22Rv1 (cell line): Measurements from ENCODE around the gene NCOR1.

Experiments used
- ZFX ChIP-seq: fragments of 450-650 bp; IDR thresholded peaks from 2 replicates; pipeline ENCODE4 v1.6.1; 2017; ENCODE audit warnings: antibody characterized with exemption, borderline replicate concordance
- TF ChIP-seq, protein P1 (sequence below): fragments of 450-650 bp; IDR thresholded peaks from 2 replicates; pipeline ENCODE4 v1.5.1; 2017; ENCODE audit warnings: mild to moderate bottlenecking

DNA sequence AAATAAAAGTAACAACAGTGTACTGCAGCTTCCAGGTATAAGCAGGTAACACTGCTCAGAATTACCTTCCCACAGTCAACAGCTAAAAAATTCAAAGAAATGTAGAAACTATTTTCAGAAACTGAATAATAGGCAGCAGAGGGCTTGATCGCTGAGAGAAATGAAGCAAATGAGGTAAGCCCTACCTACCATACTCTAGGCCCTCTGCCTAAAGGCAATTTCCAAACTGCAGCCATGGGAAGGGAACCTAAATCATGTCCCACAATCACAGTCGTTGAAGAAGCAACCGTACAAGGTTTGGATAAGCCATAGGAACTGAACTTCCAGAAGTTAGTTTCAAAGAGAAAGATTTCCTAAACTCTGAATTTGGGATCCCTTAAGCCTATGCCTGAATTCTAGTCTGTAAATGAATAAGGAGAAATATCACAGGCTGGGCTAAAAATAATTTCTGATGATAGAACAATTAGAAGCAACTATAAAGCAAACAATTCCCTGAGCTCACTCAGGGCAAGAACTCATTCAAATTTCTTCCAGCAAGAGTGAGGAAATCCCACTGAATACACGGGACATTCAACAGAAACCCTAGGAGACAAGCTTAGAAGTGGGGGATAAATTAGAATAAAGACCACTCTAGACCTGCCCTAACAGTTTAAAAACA, 24.5 kb downstream of the NCOR1 start:
- TF ChIP-seq, protein P1, sequence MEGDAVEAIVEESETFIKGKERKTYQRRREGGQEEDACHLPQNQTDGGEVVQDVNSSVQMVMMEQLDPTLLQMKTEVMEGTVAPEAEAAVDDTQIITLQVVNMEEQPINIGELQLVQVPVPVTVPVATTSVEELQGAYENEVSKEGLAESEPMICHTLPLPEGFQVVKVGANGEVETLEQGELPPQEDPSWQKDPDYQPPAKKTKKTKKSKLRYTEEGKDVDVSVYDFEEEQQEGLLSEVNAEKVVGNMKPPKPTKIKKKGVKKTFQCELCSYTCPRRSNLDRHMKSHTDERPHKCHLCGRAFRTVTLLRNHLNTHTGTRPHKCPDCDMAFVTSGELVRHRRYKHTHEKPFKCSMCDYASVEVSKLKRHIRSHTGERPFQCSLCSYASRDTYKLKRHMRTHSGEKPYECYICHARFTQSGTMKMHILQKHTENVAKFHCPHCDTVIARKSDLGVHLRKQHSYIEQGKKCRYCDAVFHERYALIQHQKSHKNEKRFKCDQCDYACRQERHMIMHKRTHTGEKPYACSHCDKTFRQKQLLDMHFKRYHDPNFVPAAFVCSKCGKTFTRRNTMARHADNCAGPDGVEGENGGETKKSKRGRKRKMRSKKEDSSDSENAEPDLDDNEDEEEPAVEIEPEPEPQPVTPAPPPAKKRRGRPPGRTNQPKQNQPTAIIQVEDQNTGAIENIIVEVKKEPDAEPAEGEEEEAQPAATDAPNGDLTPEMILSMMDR = no peak
- no peak for TF ChIP-seq ZFX
